Glomerular endothelial cell (primary cell): Measurements from ENCODE around the gene AMBP. TPM values are rescaled to one million over a fixed set of nuclear protein-coding genes. Genes with fewer than 3 reads are reported as not detected.

Experiments used
- DNase-seq: peaks from one replicate; pipeline ENCODE4 v3.0.0-alpha.2; 2011; ENCODE audit warnings: low read depth, low spot score; ENCODE audit errors: extremely low read depth
- total RNA-seq: library from RNA; depleted of rRNA; stranded (reverse); fragments of >200 nt; gene quantifications from 2 replicates; pipeline ENCODE4 v1.2.3, GENCODE V29; 2015

Gene AMBP
- total RNA-seq, 1 donor from 2014 or later: not detected

GRCh38 chr9:114016629-114017423 is 61.3 kb downstream of the AMBP start:
- no peak for DNase-seq

GRCh38 chr9:114016101-114016500 is 62.0 kb downstream of the AMBP start:
- DNase-seq: no peak

- no peak for DNase-seq
These were observed 62.5 kb downstream of the AMBP start for GRCh38 chr9:114015607-114016006.

- no peak for DNase-seq
These were observed 64.1 kb downstream of the AMBP start for GRCh38 chr9:114014044-114014443.

- DNase-seq: no peak
These were observed 66.0 kb downstream of the AMBP start for GRCh38 chr9:114012126-114012525.

GRCh38 chr9:114011313-114011712 is 66.8 kb downstream of the AMBP start:
- DNase-seq: no peak

Other genes with a start within 250 kb of the AMBP start
- gene ZNF618, start 202.0 kb downstream of the AMBP start, total RNA-seq: 20.7 and 34.2 TPM in 2 replicates
- gene KIF12, start 21.0 kb upstream of the AMBP start, total RNA-seq: 0.70 and 5.3 TPM in 2 replicates
- gene COL27A1, start 77.2 kb upstream of the AMBP start, total RNA-seq: 22.2 and 39.6 TPM in 2 replicates
- not detected in 2 replicates for gene ORM1, start 244.8 kb upstream of the AMBP start, total RNA-seq